HepG2 (cell line): ENCODE results near the gene NDUFB8. TPM values are rescaled to one million over a fixed set of nuclear protein-coding genes. Genes with fewer than 3 reads are reported as not detected.

Source experiments
- HES4 ChIP-seq: sonication (generic); formaldehyde crosslinking; IDR thresholded peaks from 2 replicates; pipeline ENCODE4 v1.9.0; 2021; ENCODE audit warnings: mild to moderate bottlenecking, missing genetic modification reagents, borderline replicate concordance
- NPAS2 ChIP-seq: sonication (generic); formaldehyde crosslinking; IDR thresholded peaks from 2 replicates; pipeline ENCODE4 v1.8.0; 2022; ENCODE audit warnings: mild to moderate bottlenecking, missing genetic modification reagents, borderline replicate concordance
- NR3C1 ChIP-seq: sonication (generic); formaldehyde crosslinking; IDR thresholded peaks from 2 replicates; pipeline ENCODE4 v1.4.0; 2020; ENCODE audit warnings: missing genetic modification reagents
- RCOR2 ChIP-seq: IDR thresholded peaks from 2 replicates; pipeline ENCODE4 v1.6.1; 2016; ENCODE audit warnings: missing biosample characterization, missing genetic modification reagents
- TBX3 ChIP-seq: fragments of 450-650 bp; IDR thresholded peaks from 2 replicates; pipeline ENCODE4 v1.6.1; 2017; ENCODE audit warnings: antibody characterized with exemption, mild to moderate bottlenecking, inconsistent platforms, borderline replicate concordance
- ZBTB42 ChIP-seq: sonication (generic); formaldehyde crosslinking; IDR thresholded peaks from 2 replicates; pipeline ENCODE4 v1.5.0; 2020; ENCODE audit warnings: mild to moderate bottlenecking, missing genetic modification reagents
- ZNF670 ChIP-seq: sonication (generic); formaldehyde crosslinking; IDR thresholded peaks from 2 replicates; pipeline ENCODE4 v1.8.0; 2022; ENCODE audit warnings: mild to moderate bottlenecking, missing genetic modification reagents, borderline replicate concordance
- polyA plus RNA-seq, 8 experiments: library from polyadenylated mRNA; depleted of rRNA in 3 of 8; stranded (reverse) in 7 of 8; unstranded in 1 of 8; fragments of >200 nt; fragmentation: Illumina TruSeq in 4 of 8; extraction: Trizol in 4 of 8; gene quantifications; 2 replicates each; pipeline versions ENCODE4 v1.2.1 to v1.2.3, GENCODE V29; 2011 to 2016; ENCODE audit warnings: low read depth in 4 of 8, missing spikeins in 1 of 8, mixed read lengths in 1 of 8; ENCODE audit not compliant: insufficient read depth in 1 of 8
- total RNA-seq, 5 experiments: library from RNA; depleted of rRNA; stranded (reverse); fragments of >200 nt; fragmentation: Illumina TruSeq; extraction: Trizol; gene quantifications; 2 replicates each; pipeline ENCODE4 v1.2.3, GENCODE V29; 2016; ENCODE audit warnings: low read depth in 1 of 5
- TF ChIP-seq, protein P1 (sequence below): sonication (generic); formaldehyde crosslinking; IDR thresholded peaks from 2 replicates; pipeline ENCODE4 v1.4.0; 2020; ENCODE audit warnings: missing genetic modification reagents, borderline replicate concordance
- TF ChIP-seq, protein P2 (sequence below): sonication (generic); formaldehyde crosslinking; IDR thresholded peaks from 2 replicates; pipeline ENCODE4 v1.5.0; 2020; ENCODE audit warnings: mild to moderate bottlenecking, missing genetic modification reagents, moderate library complexity
- TF ChIP-seq, protein P3 (sequence below): sonication (generic); formaldehyde crosslinking; IDR thresholded peaks from 2 replicates; pipeline ENCODE4 v1.4.0; 2020; ENCODE audit warnings: missing genetic modification reagents
- TF ChIP-seq, protein P4 (sequence below): sonication (generic); formaldehyde crosslinking; IDR thresholded peaks from 2 replicates; pipeline ENCODE4 v1.8.0; 2022; ENCODE audit warnings: mild to moderate bottlenecking, missing genetic modification reagents, borderline replicate concordance
- TF ChIP-seq, protein P5 (sequence below), 2 experiments: sonication (generic) in 1 of 2; formaldehyde crosslinking in 1 of 2; IDR thresholded peaks; 2 replicates each; pipeline versions ENCODE4 v1.5.1 to v1.6.1; 2011 to 2020; ENCODE audit warnings: borderline replicate concordance in 1 of 2, low read depth in 1 of 2, low read length in 1 of 2, mild to moderate bottlenecking in 1 of 2, missing genetic modification reagents in 1 of 2, moderate library complexity in 1 of 2
- TF ChIP-seq, protein P6 (sequence below): sonication (generic); formaldehyde crosslinking; IDR thresholded peaks from 2 replicates; pipeline ENCODE4 v1.4.0; 2020; ENCODE audit warnings: missing genetic modification reagents, borderline replicate concordance

NDUFB8 gene
- total and polyA plus RNA-seq, 2 of the 13 experiments (the other 11 are each of a cell fraction or from before 2014, with no cell fraction given), result 210 to 216 TPM

DNA sequence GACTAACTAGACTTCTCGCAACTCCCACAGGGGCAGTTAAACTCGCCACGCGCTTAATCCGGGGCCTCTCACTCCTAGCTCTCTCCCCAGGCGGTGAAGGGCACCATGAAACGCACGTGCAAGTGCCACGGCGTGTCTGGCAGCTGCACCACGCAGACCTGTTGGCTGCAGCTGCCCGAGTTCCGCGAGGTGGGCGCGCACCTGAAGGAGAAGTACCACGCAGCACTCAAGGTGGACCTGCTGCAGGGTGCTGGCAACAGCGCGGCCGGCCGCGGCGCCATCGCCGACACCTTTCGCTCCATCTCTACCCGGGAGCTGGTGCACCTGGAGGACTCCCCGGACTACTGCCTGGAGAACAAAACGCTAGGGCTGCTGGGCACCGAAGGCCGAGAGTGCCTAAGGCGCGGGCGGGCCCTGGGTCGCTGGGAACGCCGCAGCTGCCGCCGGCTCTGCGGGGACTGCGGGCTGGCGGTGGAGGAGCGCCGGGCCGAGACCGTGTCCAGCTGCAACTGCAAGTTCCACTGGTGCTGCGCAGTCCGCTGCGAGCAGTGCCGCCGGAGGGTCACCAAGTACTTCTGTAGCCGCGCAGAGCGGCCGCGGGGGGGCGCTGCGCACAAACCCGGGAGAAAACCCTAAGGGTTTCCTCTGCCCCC, 47.4 kb downstream of the NDUFB8 start (continued):
- TF ChIP-seq, protein P1, sequence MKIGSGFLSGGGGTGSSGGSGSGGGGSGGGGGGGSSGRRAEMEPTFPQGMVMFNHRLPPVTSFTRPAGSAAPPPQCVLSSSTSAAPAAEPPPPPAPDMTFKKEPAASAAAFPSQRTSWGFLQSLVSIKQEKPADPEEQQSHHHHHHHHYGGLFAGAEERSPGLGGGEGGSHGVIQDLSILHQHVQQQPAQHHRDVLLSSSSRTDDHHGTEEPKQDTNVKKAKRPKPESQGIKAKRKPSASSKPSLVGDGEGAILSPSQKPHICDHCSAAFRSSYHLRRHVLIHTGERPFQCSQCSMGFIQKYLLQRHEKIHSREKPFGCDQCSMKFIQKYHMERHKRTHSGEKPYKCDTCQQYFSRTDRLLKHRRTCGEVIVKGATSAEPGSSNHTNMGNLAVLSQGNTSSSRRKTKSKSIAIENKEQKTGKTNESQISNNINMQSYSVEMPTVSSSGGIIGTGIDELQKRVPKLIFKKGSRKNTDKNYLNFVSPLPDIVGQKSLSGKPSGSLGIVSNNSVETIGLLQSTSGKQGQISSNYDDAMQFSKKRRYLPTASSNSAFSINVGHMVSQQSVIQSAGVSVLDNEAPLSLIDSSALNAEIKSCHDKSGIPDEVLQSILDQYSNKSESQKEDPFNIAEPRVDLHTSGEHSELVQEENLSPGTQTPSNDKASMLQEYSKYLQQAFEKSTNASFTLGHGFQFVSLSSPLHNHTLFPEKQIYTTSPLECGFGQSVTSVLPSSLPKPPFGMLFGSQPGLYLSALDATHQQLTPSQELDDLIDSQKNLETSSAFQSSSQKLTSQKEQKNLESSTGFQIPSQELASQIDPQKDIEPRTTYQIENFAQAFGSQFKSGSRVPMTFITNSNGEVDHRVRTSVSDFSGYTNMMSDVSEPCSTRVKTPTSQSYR (CRISPR knock-in tag), result no peak
- TF ChIP-seq NPAS2 (CRISPR knock-in tag) (no peak), ZNF670 (CRISPR knock-in tag) (no peak), TBX3 (no peak), NR3C1 (CRISPR knock-in tag) (no peak), ZBTB42 (CRISPR knock-in tag) (no peak), RCOR2 (CRISPR knock-in tag) (no peak), HES4 (CRISPR knock-in tag) (no peak; the same call in 1 of the 2 replicates)
- TF ChIP-seq, protein P2, sequence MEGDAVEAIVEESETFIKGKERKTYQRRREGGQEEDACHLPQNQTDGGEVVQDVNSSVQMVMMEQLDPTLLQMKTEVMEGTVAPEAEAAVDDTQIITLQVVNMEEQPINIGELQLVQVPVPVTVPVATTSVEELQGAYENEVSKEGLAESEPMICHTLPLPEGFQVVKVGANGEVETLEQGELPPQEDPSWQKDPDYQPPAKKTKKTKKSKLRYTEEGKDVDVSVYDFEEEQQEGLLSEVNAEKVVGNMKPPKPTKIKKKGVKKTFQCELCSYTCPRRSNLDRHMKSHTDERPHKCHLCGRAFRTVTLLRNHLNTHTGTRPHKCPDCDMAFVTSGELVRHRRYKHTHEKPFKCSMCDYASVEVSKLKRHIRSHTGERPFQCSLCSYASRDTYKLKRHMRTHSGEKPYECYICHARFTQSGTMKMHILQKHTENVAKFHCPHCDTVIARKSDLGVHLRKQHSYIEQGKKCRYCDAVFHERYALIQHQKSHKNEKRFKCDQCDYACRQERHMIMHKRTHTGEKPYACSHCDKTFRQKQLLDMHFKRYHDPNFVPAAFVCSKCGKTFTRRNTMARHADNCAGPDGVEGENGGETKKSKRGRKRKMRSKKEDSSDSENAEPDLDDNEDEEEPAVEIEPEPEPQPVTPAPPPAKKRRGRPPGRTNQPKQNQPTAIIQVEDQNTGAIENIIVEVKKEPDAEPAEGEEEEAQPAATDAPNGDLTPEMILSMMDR (CRISPR knock-in tag), result peak; percentile 87
- TF ChIP-seq, protein P3, sequence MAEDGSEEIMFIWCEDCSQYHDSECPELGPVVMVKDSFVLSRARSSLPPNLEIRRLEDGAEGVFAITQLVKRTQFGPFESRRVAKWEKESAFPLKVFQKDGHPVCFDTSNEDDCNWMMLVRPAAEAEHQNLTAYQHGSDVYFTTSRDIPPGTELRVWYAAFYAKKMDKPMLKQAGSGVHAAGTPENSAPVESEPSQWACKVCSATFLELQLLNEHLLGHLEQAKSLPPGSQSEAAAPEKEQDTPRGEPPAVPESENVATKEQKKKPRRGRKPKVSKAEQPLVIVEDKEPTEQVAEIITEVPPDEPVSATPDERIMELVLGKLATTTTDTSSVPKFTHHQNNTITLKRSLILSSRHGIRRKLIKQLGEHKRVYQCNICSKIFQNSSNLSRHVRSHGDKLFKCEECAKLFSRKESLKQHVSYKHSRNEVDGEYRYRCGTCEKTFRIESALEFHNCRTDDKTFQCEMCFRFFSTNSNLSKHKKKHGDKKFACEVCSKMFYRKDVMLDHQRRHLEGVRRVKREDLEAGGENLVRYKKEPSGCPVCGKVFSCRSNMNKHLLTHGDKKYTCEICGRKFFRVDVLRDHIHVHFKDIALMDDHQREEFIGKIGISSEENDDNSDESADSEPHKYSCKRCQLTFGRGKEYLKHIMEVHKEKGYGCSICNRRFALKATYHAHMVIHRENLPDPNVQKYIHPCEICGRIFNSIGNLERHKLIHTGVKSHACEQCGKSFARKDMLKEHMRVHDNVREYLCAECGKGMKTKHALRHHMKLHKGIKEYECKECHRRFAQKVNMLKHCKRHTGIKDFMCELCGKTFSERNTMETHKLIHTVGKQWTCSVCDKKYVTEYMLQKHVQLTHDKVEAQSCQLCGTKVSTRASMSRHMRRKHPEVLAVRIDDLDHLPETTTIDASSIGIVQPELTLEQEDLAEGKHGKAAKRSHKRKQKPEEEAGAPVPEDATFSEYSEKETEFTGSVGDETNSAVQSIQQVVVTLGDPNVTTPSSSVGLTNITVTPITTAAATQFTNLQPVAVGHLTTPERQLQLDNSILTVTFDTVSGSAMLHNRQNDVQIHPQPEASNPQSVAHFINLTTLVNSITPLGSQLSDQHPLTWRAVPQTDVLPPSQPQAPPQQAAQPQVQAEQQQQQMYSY, result no peak
- TF ChIP-seq, protein P4, sequence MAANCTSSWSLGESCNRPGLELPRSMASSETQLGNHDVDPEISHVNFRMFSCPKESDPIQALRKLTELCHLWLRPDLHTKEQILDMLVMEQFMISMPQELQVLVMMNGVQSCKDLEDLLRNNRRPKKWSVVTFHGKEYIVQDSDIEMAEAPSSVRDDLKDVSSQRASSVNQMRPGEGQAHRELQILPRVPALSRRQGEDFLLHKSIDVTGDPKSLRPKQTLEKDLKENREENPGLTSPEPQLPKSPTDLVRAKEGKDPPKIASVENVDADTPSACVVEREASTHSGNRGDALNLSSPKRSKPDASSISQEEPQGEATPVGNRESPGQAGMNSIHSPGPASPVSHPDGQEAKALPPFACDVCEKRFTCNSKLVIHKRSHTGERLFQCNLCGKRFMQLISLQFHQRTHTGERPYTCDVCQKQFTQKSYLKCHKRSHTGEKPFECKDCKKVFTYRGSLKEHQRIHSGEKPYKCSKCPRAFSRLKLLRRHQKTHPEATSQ, result 0 out of 2 replicates have a peak, but pooled peaks have one; percentile 34
- TF ChIP-seq, protein P5, sequence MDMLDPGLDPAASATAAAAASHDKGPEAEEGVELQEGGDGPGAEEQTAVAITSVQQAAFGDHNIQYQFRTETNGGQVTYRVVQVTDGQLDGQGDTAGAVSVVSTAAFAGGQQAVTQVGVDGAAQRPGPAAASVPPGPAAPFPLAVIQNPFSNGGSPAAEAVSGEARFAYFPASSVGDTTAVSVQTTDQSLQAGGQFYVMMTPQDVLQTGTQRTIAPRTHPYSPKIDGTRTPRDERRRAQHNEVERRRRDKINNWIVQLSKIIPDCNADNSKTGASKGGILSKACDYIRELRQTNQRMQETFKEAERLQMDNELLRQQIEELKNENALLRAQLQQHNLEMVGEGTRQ (IDR thresholded peaks at IDR 0.05; ENCODE audit: low read depth, low read length), result no peak
- TF ChIP-seq, protein P5 (CRISPR knock-in tag; IDR thresholded peaks at IDR 0.05; ENCODE audit: borderline replicate concordance), result no peak
- TF ChIP-seq, protein P6, sequence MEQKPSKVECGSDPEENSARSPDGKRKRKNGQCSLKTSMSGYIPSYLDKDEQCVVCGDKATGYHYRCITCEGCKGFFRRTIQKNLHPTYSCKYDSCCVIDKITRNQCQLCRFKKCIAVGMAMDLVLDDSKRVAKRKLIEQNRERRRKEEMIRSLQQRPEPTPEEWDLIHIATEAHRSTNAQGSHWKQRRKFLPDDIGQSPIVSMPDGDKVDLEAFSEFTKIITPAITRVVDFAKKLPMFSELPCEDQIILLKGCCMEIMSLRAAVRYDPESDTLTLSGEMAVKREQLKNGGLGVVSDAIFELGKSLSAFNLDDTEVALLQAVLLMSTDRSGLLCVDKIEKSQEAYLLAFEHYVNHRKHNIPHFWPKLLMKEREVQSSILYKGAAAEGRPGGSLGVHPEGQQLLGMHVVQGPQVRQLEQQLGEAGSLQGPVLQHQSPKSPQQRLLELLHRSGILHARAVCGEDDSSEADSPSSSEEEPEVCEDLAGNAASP (CRISPR knock-in tag), result no peak
